Keratinocyte (primary cell): ENCODE results near the gene SLC7A5.

Source experiments
- CTCF ChIP-seq, 3 experiments: IDR thresholded peaks in 1 of 3; conservative IDR thresholded peaks in 1 of 3; optimal IDR thresholded peaks in 1 of 3; 2 replicates in 2 of 3; 3 replicates in 1 of 3; pipeline versions ENCODE3 to v1.5.1; 2011; ENCODE audit warnings: low read length in 3 of 3, mild to moderate bottlenecking in 3 of 3, moderate library complexity in 2 of 3, control low read depth in 1 of 3, inconsistent platforms in 1 of 3; ENCODE audit not compliant: insufficient read depth in 2 of 3; ENCODE audit errors: extremely low read depth in 1 of 3
- EZH2 ChIP-seq: IDR thresholded peaks from one replicate; pipeline ENCODE4 v1.6.1; 2012; ENCODE audit warnings: inconsistent platforms, mild to moderate bottlenecking, low read length, moderate library complexity

GRCh38 chr16:87847467-87847784 lies 21.9 kb downstream of the SLC7A5 start:
- TF ChIP-seq CTCF (optimal IDR thresholded peaks at IDR 0.05 in 1 of 3, IDR thresholded peaks at IDR 0.05 in 1 of 3, conservative IDR thresholded peaks at IDR 0.05 in 1 of 3; ENCODE audit: extremely low read depth in 1 of 3, insufficient read depth in 2 of 3, low read length in 3 of 3) (no peak), EZH2 (no peak)
